Heart right ventricle (tissue), 16 donors: ENCODE data around the gene CEP104. TPM values are rescaled to one million over a fixed set of nuclear protein-coding genes. Genes with fewer than 3 reads are reported as not detected.

ENCODE experiments used
- ATAC-seq, 8 donors: fragments of 200-7000 bp; cut with Tn5 transposase; one replicate each; pipeline ENCODE4 v1.9.1; 2020; ENCODE audit warnings: mild to moderate bottlenecking in 8 of 8, moderate library complexity in 8 of 8, moderate number of reproducible peaks in 1 of 8
- DNase-seq, 2 donors: peaks; one replicate each; pipeline ENCODE4 v3.0.0-alpha.2; 2020
- H3K27ac ChIP-seq, 10 donors: fragments of 200-600 bp; sonication (generic) in 2 of 10; one replicate each; pipeline versions ENCODE4 v1.5.0 to v1.8.0; 2020 to 2022; ENCODE audit warnings: mild to moderate bottlenecking in 3 of 10
- H3K27me3 ChIP-seq, 7 donors: fragments of 200-600 bp; one replicate each; pipeline ENCODE4 v1.8.0; 2021 to 2022; ENCODE audit warnings: mild to moderate bottlenecking in 2 of 7
- H3K36me3 ChIP-seq, 9 donors: fragments of 200-600 bp; sonication (generic) in 1 of 9; one replicate each; pipeline versions ENCODE4 v1.5.0 to v1.8.0; 2020 to 2022; ENCODE audit warnings: mild to moderate bottlenecking in 2 of 9
- H3K4me1 ChIP-seq, 9 donors: fragments of 200-600 bp; sonication (generic) in 1 of 9; one replicate each; pipeline versions ENCODE4 v1.5.0 to v1.8.0; 2020 to 2022; ENCODE audit warnings: mild to moderate bottlenecking in 4 of 9
- H3K4me3 ChIP-seq, 10 donors: fragments of 200-600 bp; sonication (generic) in 2 of 10; one replicate each; pipeline versions ENCODE4 v1.5.0 to v1.8.0; 2020 to 2022; ENCODE audit warnings: mild to moderate bottlenecking in 7 of 10, moderate library complexity in 2 of 10
- H3K9me3 ChIP-seq, 11 donors: fragments of 200-600 bp in 10 of 11; sonication (generic) in 2 of 11; one replicate each; pipeline versions ENCODE4 v1.5.0 to v1.8.0; 2013 to 2022; ENCODE audit warnings: mild to moderate bottlenecking in 2 of 11, control low read depth in 1 of 11, moderate library complexity in 1 of 11
- CTCF ChIP-seq, 9 donors: fragments of 200-600 bp; sonication (generic) in 2 of 9; IDR thresholded peaks; one replicate each; pipeline versions ENCODE4 v1.5.0 to v1.8.0; 2021 to 2022; ENCODE audit warnings: antibody characterized with exemption in 9 of 9, mild to moderate bottlenecking in 5 of 9, moderate library complexity in 1 of 9
- WGBS, 2 donors: extraction: QIAGEN DNeasy Blood & Tissue Kit; methylation state at CpG; one replicate each; pipeline ENCODE4 v1.1.7; 2013; ENCODE audit warnings: inconsistent platforms in 1 of 2; 5-methylcytosine and 5-hydroxymethylcytosine counted together
- intact Hi-C, 10 donors: fragments of 100-400 bp; cut with DNase I; formaldehyde crosslinking; loops; one replicate each; pipeline versions ENCODE4 v1.11.1 to v1.14.2; 2022
- polyA plus RNA-seq, 2 donors: library from polyadenylated mRNA; stranded (reverse); fragments of 200-250 nt; gene quantifications; one replicate each; pipeline ENCODE4 v1.2.3, GENCODE V29; 2013
- total RNA-seq, 10 donors: library from RNA; stranded (reverse); fragmentation: NEBNext Ultra II Directional in 3 of 10; extraction: Animal tissue kit (Norgen Biotek cat#: 25700) in 3 of 10; gene quantifications; one replicate each; pipeline versions ENCODE4 v1.2.1 to v1.2.4, GENCODE V29; 2021 to 2023
- donor health status: Arrhythmogenic right ventricular cardiomyopathy.
- donor health status: ischemic (EF 13 %, LVEDD 7.1; RV severe dilation, severe dysfunction).
- donor health status: healthy with polysubstance abuse.
- donor health status: DM: no; HTN: yes; CAD: no.
- donor health status: DM: no; HTN: no; CAD: no.
- donor health status: ischemic (EF 25% LVEDD 6.9; RV normal size, moderate dysfunction).
- donor health status: ischemic (EF 25% LVEDD 5.7; RV mildly dilated, moderate dysfunction).
- donor health status: healthy.
- donor health status: DM: yes; HTN: yes; CAD: no.
- donor health status: Ischemic cardiomyopathy.
- donor health status: ischemic (EF 35%, LVEDD 5.7; RV mildly dilated, moderate dysfunction).
- donor health status: nonischemic (EF 11% LVEDD 7.7; RV severe dilation, severe dysfunction).
- donor health status: DM: yes; HTN: yes; CAD: no.
- donor health status: PGD.
- donor health status: ischemic (EF 29% LVEDD 5.4; RV normal size, mild dysfunction).
- donor health status: nonischemic (EF 23%, LVEDD 6.1; RV moderate dilation, normal function).

The CEP104 gene
- total and polyA plus RNA-seq, 12 donors: 4.9 to 42.9 (median 27.2) TPM

- TF ChIP-seq CTCF (IDR thresholded peaks at IDR 0.05): no peak
- intact Hi-C loops: no loop called here
- 87 to 92% methylated on average over 8 of the region's 8 CpGs for WGBS, 2 donors
- no peaks in the 10 kb centered on the region for H3K9me3 ChIP-seq
- ATAC-seq (no peak), DNase-seq (no peak)
- H3K27me3 ChIP-seq: no peaks in the 10 kb centered on the region
- H3K4me3 ChIP-seq: no peak overlapping the region
- H3K36me3 ChIP-seq: peaks cover 0 to 96% (median 74%) of the 10 kb centered on the region in 9 donors
- no peaks in the 10 kb centered on the region for H3K4me1 ChIP-seq
- no peak overlapping the region for H3K27ac ChIP-seq
Observed at GRCh38 chr1:3824650-3825049, 32.4 kb downstream of the CEP104 start.

DNA sequence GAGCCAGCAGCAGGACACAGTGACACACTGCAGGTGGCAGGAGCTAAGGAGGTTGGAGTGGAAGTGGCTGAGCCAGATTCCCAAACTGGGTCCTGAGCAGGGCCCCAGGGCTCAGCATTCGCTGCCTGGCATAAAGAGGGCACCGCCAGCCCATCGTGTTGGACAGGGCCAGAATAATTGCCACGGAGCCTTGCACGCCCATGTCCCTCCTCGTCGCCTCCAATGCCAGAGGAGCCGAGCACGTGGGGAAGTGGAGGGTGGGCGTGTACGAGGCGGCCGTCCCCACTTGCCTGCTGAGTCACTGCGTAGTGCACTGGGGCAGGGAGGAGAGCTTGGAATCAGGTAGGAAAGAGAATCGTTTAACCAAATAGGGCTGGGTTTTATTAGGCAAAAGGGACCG lies 34.6 kb downstream of the CEP104 start:
- 88 to 97% methylated on average over 16 of the region's 16 CpGs for WGBS, 2 donors
- no peak for DNase-seq
- intact Hi-C loops: no loop called here
- H3K27me3 ChIP-seq: no peaks in the 10 kb centered on the region
- no peak for TF ChIP-seq CTCF (IDR thresholded peaks at IDR 0.05)
- H3K9me3 ChIP-seq: no peaks in the 10 kb centered on the region
- no peak overlapping the region for H3K4me3 ChIP-seq
- peaks cover 0 to 93% (median 55%) of the 10 kb centered on the region in 9 donors for H3K36me3 ChIP-seq
- no peaks in the 10 kb centered on the region for H3K4me1 ChIP-seq
- no peak overlapping the region for H3K27ac ChIP-seq
- ATAC-seq: no peak

GRCh38 chr1:3821908-3822307 lies 35.1 kb downstream of the CEP104 start:
- Histone ChIP-seq H3K27me3 (no peaks in the 10 kb centered on the region), H3K27ac (no peak overlapping the region), H3K4me3 (no peak overlapping the region), H3K4me1 (no peaks in the 10 kb centered on the region), H3K9me3 (no peaks in the 10 kb centered on the region), H3K36me3 (peaks cover 0 to 89% (median 51%) of the 10 kb centered on the region in 9 donors)
- TF ChIP-seq CTCF (IDR thresholded peaks at IDR 0.05): no peak
- 88 to 93% methylated on average over 15 of the region's 15 CpGs for WGBS, 2 donors
- DNase-seq (no peak), ATAC-seq (no peak)
- intact Hi-C loops: no loop called here

DNA sequence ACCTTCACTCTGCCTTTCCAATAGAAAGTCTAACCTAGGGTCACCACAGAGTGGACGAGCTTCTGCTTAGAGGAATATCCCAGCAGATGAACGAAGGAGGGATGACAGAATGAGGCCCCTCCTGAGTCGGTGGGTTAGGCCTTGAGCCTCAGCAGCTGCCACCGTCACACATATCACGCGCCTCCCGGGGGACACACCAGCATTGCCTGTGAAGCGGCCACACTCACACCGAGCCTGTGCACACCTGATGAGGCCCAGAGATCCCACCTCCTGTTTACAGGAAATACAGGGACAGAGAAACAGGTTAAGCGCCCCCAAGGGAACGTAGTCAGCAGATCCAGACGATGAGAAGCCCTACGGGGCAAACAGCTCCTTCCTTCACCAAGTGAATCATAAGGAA lies 35.6 kb downstream of the CEP104 start:
- no peak for ATAC-seq
- Histone ChIP-seq H3K27me3 (no peaks in the 10 kb centered on the region), H3K36me3 (peaks cover 0 to 89% (median 47%) of the 10 kb centered on the region in 9 donors), H3K27ac (no peak overlapping the region), H3K9me3 (no peaks in the 10 kb centered on the region), H3K4me1 (no peaks in the 10 kb centered on the region), H3K4me3 (no peak overlapping the region)
- DNase-seq: no peak
- WGBS, 2 donors: 83 to 87% methylated on average over 13 of the region's 13 CpGs
- TF ChIP-seq CTCF (IDR thresholded peaks at IDR 0.05): no peak
- intact Hi-C loops: no loop called here
